HG03565 (cell line): ENCODE measurements around the gene PLCXD1.

Source experiments
- ATAC-seq: cut with Tn5 transposase; IDR thresholded peaks from one replicate; pipeline ENCODE4 v1.9.1; 2021; ENCODE audit warnings: mild to moderate bottlenecking, moderate library complexity; ENCODE audit not compliant: unreplicated experiment

PLCXD1 gene

GRCh38 chrX:333611-334311 lies 52.6 kb downstream of the PLCXD1 start:
- ATAC-seq, result no peak

GRCh38 chrX:334331-334891 lies 53.2 kb downstream of the PLCXD1 start:
- no peak for ATAC-seq

- ATAC-seq, result no peak
Observed at GRCh38 chrX:334971-335757, 54.0 kb downstream of the PLCXD1 start.

DNA sequence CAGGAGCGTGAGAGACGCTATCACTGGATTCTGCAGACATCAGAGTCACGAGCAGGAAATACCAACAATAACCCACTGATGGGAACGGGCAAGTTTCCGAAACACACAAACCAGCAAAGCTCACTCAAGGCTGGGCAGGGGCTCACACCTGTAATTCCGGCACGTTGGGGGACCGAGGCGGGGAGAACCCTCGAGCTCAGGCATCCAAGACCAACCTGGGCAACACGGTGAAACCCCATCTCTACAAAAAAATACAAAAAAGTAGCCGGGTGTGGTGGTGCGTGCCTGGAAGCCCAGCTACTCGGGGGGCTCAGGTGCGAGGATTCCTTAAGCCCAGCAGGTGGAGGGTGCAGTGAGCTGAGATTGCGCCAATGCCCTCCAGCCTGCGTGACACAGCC lies 54.6 kb downstream of the PLCXD1 start:
- no peak for ATAC-seq

- no peak for ATAC-seq
Observed at GRCh38 chrX:336227-336626, 55.0 kb downstream of the PLCXD1 start.

- no peak for ATAC-seq
Observed at GRCh38 chrX:337331-337831, 56.2 kb downstream of the PLCXD1 start.

DNA sequence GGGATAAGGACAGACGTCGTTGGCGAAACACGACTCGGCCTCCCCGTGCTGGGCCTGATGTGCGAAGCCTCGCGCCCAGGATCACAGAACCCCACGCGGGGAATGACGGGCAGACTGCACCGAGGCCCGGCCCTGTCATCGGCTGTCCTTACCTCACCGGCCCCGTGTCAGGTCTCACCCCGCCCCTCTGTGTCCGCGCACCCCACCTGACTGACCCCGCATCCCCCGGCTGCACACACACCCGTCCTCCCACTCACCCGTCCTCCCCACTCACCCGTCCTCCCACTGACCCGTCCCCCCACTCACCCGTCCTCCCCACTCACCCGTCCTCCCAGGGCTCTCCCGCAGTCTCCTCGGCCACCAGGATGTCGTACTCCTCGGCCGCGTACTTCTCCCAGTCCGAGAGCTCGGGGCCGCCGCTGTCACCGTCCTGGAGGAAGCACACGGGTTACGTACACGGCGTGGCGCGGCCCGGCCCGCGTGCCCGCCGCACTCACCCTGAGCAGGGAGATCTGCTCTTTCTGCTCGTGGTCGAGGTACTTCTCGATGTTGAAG lies 57.2 kb downstream of the PLCXD1 start:
- no peak for ATAC-seq

GRCh38 chrX:338836-339400 lies 57.7 kb downstream of the PLCXD1 start:
- no peak for ATAC-seq

- ATAC-seq, result no peak
Observed at GRCh38 chrX:340121-340520, 58.9 kb downstream of the PLCXD1 start.

- no peak for ATAC-seq
Observed at GRCh38 chrX:340641-341423, 59.7 kb downstream of the PLCXD1 start.

DNA sequence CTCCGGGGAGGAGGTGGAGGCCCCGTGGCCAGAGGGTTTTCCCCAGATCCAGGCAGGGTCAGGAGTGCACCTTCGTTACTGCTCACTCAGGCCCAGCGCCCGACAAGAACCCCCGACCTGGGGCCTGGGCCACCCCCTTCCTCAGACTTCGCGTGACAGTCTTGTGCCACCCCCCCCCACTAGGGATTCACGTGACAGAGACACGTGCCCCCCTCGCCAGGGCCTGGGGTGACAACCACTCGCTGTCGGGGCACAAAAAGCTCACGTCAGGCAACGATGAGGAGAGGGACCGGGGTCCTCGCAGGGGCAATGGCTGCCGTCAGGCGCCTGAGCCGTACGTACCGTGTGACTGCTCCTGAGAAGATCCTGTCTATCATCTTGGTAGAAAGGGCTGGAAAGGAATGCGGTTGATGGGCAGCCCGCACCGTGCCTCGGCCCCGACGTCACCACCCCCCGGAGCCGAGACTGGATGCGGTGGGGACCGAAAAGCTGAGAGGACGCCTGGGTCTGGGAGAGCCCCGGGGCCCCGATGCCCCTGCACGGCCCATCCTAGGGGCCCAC lies 60.4 kb downstream of the PLCXD1 start:
- no peak for ATAC-seq

DNA sequence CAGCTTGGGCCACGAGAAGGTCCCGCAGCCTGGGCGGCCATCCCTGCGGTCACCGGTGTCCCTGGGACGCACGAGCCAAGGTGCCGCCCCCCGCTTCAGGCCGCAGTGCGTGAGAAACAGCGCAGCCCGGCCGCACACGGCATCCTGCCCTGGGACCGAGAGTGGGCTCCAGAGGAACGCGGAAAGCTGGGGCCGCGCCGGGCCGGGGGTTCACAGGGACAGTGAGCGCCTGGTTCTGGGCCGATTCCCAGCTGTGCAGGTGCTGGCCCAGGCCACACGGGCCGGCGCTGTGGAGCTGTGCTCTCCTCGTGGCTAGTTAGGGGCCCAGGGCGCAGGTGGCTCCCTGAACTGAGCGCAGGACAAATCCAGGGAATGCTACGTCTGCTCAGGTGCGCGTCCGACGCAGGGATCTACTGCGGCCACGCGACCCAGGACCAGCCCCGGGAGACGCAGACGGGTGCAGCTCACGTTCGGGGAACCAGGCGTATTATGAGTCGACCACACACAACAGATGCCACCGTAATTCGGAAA lies 63.3 kb downstream of the PLCXD1 start:
- ATAC-seq, result no peak

GRCh38 chrX:345020-345925 lies 64.1 kb downstream of the PLCXD1 start:
- ATAC-seq, result no peak

DNA sequence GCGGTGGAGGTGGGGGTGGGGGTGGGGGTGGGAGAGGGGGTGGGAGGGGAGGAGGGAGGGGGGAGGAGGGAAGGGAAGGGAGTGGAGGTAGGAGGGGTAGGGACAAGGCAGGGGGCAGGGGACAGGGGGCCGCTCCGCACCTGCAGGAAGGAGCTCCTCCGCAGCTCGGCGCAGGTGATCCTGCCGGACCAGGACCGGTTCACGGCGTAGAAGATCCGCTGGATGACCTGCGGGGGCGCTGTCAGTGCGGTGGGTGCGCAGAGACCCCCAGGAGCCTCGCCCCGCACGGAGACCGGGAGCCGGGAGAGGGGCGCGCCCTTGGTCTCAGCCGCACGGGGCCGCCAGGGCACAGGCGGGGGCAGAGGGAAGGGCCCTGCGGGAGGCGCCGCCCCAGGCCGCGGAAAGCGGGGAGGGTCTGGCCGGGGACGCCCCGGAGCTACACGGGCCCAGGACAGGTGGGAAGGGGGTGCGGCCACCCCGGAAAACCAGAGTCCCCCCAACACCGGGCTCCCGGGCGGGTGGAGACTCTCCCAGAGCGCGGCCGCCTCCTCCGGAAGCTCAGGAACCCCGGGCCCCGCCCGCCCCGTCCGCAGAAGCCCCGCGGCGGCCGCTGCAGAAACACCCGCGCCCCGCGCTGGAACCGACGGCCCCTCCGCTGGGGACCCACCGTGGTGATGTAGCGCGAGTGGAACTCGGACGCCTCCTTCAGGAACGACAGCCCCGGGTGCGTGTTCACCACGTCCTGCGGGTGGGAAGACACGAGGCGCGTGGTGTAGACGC lies 65.0 kb downstream of the PLCXD1 start:
- no peak for ATAC-seq

DNA sequence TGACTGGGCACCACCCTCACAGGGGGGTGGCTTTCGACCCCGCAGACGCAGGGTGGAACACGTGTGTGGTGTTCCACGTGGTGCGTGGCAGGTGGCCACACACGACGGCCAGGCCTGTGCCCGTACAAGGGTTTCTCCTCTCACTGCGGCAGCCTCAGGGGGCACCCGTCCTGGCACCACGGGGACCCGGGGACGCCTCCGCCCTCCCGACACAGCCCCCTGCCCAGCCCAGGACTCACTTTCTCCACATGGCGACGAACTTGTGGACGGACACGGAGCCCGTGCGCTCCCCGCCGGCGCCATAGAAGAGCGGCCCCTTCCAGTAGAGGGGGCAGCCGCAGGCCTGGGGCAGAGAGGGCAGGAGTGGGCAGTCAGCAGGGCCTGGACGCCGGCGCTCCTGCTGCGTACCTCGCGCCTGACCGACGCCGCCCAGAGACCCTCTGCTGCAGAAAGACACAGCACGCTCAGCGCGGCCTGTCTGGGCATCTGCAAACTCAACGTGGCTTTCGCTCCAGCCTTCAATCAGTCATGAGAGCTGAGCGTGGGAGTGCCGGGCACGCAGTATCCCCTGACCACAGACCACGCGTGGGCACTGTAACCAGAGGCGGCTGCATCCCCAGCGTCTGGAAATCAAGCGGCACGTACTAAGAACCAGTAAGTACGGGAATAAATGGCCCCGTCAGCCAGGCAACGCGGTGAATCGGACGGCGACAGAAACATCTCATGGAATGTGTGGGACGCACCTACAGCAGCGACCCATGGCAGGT lies 66.4 kb downstream of the PLCXD1 start:
- no peak for ATAC-seq

DNA sequence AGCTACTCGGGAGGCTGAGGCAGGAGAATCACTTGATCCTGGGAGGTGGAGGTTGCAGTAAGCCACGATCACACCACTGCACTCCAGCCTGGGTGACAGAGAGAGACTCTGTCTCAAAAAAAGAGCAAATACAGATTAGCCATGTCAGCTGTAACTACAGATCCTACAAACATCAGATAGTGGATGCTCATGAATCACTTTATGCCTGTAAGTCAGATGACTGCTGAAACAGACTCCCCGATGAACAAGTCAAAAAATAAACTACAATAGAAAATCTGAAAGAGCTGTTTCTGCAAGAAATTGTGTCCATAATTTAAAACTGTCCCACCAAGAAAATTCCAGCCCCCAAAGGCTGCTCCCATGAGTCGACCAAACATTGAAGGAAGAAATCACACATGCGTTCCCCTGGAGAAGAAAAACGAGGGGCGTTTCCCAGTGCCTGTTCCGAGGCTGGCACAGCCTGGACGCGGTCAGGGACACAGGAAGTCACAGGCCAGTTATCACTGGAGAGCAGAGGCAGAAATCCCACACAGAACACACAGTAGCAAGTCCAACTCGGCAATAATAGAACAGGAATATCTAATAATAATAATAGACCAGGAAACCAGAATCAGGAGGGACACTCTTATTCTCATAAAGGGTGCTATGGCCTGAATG lies 67.4 kb downstream of the PLCXD1 start:
- no peak for ATAC-seq

- no peak for ATAC-seq
Observed at GRCh38 chrX:349196-349595, 68.0 kb downstream of the PLCXD1 start.
